Testis (tissue), 3 donors: ENCODE measurements around the gene GIPC1. TPM values are rescaled to one million over a fixed set of nuclear protein-coding genes. Genes with fewer than 3 reads are reported as not detected.
A peak's percentile ranks its signal among the peaks of the same experiment; 100 is the strongest.

Experiments
- DNase-seq: peaks from one replicate; pipeline ENCODE4 v3.0.0-alpha.2; 2019
- H3K27ac ChIP-seq, 2 donors: fragments of 200-600 bp; sonication (generic); one replicate each; pipeline ENCODE4 v1.5.1; 2019
- H3K27me3 ChIP-seq: fragments of 200-600 bp; sonication (generic); one replicate; pipeline ENCODE4 v1.5.1; 2019
- H3K36me3 ChIP-seq: fragments of 200-600 bp; sonication (generic); one replicate; pipeline ENCODE4 v1.5.1; 2017; ENCODE audit warnings: low read depth; ENCODE audit errors: missing control alignments
- H3K4me1 ChIP-seq: fragments of 200-600 bp; sonication (generic); one replicate; pipeline ENCODE4 v1.5.1; 2019
- H3K4me3 ChIP-seq, 2 donors: fragments of 200-600 bp; sonication (generic); one replicate each; pipeline ENCODE4 v1.5.1; 2017 to 2019
- H3K9me3 ChIP-seq: fragments of 200-600 bp; sonication (generic); one replicate; pipeline ENCODE4 v1.5.1; 2017
- POLR2A ChIP-seq: fragments of 450-650 bp; IDR thresholded peaks from one replicate; pipeline ENCODE4 v1.6.1; 2017; ENCODE audit warnings: antibody characterized with exemption, mild to moderate bottlenecking, moderate library complexity
- WGBS, 2 donors: methylation state at CpG; one replicate each; pipeline ENCODE4 v1.1.5; 2018; 5-methylcytosine and 5-hydroxymethylcytosine counted together
- intact Hi-C: fragments of 100-400 bp; cut with DNase I; formaldehyde crosslinking; loops from one replicate; pipeline ENCODE4 v1.15.1; 2023; ENCODE audit warnings: low total_unique reads
- polyA plus RNA-seq: library from polyadenylated mRNA; stranded (reverse); fragments of 350-450 nt; fragmentation: Illumina TruSeq; extraction: RNeasy Lipid Tissue Mini Kit (QIAGEN cat#74804); gene quantifications from one replicate; pipeline ENCODE4 v1.2.3, GENCODE V29; 2014; ENCODE audit warnings: low read depth, low replicate concordance; ENCODE audit not compliant: insufficient read depth
- total RNA-seq, 2 donors: library from RNA; depleted of rRNA; stranded (reverse); fragments of >200 nt; gene quantifications; one replicate each; pipeline ENCODE4 v1.2.3, GENCODE V29; 2016
- TF ChIP-seq, protein P1 (sequence below), 3 experiments: fragments of 450-650 bp in 2 of 3; fragments of 200-600 bp in 1 of 3; sonication (generic) in 1 of 3; IDR thresholded peaks; one replicate each; pipeline ENCODE4 v1.5.1; 2016 to 2019; ENCODE audit warnings: antibody characterized with exemption in 3 of 3, mild to moderate bottlenecking in 2 of 3, moderate library complexity in 1 of 3

GIPC1 gene
- total and polyA plus RNA-seq, 3 donors from 2014 or later, result 47.8 to 57.5 (median 55.0) TPM

- H3K4me1 ChIP-seq, result peaks cover 44% of the 10 kb centered on the region
- H3K36me3 ChIP-seq, result no peaks in the 10 kb centered on the region
- H3K27ac ChIP-seq, result peak overlapping the region in 1 of 2 donors; percentile 100
- 45 to 60% methylated on average over 8 of the region's 8 CpGs for WGBS, 2 donors
- H3K27me3 ChIP-seq, result no peaks in the 10 kb centered on the region
- no peak for TF ChIP-seq POLR2A
- TF ChIP-seq, protein P1, sequence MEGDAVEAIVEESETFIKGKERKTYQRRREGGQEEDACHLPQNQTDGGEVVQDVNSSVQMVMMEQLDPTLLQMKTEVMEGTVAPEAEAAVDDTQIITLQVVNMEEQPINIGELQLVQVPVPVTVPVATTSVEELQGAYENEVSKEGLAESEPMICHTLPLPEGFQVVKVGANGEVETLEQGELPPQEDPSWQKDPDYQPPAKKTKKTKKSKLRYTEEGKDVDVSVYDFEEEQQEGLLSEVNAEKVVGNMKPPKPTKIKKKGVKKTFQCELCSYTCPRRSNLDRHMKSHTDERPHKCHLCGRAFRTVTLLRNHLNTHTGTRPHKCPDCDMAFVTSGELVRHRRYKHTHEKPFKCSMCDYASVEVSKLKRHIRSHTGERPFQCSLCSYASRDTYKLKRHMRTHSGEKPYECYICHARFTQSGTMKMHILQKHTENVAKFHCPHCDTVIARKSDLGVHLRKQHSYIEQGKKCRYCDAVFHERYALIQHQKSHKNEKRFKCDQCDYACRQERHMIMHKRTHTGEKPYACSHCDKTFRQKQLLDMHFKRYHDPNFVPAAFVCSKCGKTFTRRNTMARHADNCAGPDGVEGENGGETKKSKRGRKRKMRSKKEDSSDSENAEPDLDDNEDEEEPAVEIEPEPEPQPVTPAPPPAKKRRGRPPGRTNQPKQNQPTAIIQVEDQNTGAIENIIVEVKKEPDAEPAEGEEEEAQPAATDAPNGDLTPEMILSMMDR (IDR thresholded peaks at IDR 0.05), result no peak
- no peak for DNase-seq
- intact Hi-C loops, result no loop called here
- H3K4me3 ChIP-seq, result no peak overlapping the region
- no peaks in the 10 kb centered on the region for H3K9me3 ChIP-seq
These were observed 19.6 kb upstream of the GIPC1 start for GRCh38 chr19:14515501-14516047.

DNA sequence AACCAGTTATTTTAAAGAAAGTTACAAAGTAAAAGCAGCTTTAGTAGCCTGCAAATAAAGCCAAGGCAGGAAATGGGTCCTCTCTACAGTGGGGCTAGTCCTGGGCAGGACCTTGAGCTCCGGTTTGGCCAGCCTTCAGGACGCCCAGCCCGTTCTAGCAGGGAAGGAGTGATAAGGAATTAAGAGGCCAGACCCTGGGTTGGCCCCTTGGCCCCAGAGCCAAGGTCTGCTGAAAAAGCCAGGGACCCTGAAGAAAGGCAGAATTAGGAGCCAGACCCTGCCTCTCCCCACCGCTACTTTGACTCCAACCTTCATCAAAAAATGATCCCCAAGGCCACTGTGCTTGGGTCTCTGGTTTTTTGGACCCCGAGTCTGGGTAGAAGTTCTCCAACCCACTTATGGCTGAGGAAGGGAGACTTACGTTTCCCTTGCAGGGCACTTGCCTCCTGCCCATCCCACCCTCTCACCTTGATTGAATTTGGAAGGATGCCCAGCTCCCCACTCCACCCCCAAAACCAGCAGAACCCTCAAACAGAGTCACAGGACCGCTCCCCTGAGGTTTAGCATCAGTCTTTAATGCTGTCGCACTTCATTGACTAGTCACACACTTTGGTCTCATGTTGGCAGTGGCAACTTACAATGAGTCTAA lies 18.4 kb upstream of the GIPC1 start:
- 52 to 61% methylated on average over 8 of the region's 8 CpGs for WGBS, 2 donors
- no peak overlapping the region for H3K4me3 ChIP-seq
- H3K27me3 ChIP-seq, result no peaks in the 10 kb centered on the region
- H3K9me3 ChIP-seq, result no peaks in the 10 kb centered on the region
- H3K36me3 ChIP-seq, result no peaks in the 10 kb centered on the region
- TF ChIP-seq, protein P1 (IDR thresholded peaks at IDR 0.05), result no peak
- TF ChIP-seq POLR2A, result no peak
- H3K4me1 ChIP-seq, result peaks cover 34% of the 10 kb centered on the region
- intact Hi-C loops, result no loop called here
- H3K27ac ChIP-seq, result peak overlapping the region in 1 of 2 donors; percentile 35
- no peak for DNase-seq

DNA sequence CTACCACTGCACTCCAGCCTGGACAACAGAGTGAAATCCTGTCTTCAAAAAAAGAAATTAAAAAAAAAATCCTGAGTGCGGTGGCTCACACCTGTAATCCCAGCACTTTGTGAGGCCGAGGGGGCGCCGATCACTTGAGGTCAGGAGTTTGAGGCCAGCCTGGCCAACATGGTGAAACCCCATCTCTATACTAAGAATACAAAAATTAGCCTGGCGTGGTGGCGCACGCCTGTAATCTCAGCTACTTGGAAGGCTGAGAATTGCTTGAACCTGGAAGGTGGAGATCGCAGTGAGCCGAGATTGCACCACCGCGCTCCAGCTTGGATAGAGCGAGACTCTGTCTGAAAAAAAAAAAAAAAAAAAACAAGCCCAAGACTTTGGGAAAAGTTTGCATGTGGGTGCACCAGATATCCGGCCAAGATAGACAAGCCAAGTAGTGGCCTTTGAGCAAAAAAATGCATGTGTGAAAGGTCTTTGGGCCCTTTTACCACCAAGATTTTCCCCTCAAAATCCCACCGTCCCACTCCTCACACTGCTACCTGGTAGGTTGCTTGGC lies 16.6 kb upstream of the GIPC1 start:
- Histone ChIP-seq H3K4me3 (no peak overlapping the region), H3K27me3 (no peaks in the 10 kb centered on the region), H3K27ac (no peak overlapping the region), H3K9me3 (no peaks in the 10 kb centered on the region), H3K4me1 (peaks cover 27% of the 10 kb centered on the region), H3K36me3 (no peaks in the 10 kb centered on the region)
- no peak for TF ChIP-seq POLR2A
- TF ChIP-seq, protein P1 (IDR thresholded peaks at IDR 0.05), result no peak
- intact Hi-C loops, result no loop called here
- WGBS, 2 donors, result 91 to 97% methylated on average over 14 of the region's 14 CpGs
- no peak for DNase-seq

DNA sequence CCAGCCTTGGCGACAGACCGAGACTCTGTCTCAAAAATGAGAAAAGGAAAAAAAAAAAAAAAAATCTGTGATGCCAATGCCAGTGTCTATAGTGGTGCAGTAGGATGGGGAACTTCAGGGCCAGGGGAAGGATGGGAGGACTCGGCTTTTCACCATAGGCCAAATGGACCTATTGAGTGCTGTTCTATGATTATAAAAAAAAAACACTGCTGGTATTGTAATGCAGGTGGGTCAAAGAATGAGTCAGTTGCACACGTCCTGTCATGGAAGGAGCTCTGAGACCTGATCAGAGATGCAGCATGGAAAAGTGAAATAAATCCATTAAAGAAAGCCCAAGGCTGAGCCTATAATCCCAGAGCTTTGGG lies 15.3 kb upstream of the GIPC1 start:
- H3K4me3 ChIP-seq, result no peak overlapping the region
- no peaks in the 10 kb centered on the region for H3K36me3 ChIP-seq
- no peak for DNase-seq
- WGBS, 2 donors, result 83 to 86% methylated on average over 4 of the region's 4 CpGs
- TF ChIP-seq POLR2A, result no peak
- H3K27me3 ChIP-seq, result no peaks in the 10 kb centered on the region
- peak overlapping the region in 1 of 2 donors; percentile 70 for H3K27ac ChIP-seq
- H3K4me1 ChIP-seq, result peaks cover 19% of the 10 kb centered on the region
- no peaks in the 10 kb centered on the region for H3K9me3 ChIP-seq
- intact Hi-C loops, result no loop called here

- Histone ChIP-seq H3K4me1 (peaks cover 13% of the 10 kb centered on the region), H3K4me3 (no peak overlapping the region), H3K9me3 (no peaks in the 10 kb centered on the region), H3K27ac (peak overlapping the region in 1 of 2 donors; percentile 70), H3K36me3 (no peaks in the 10 kb centered on the region), H3K27me3 (no peaks in the 10 kb centered on the region)
- DNase-seq, result no peak
- intact Hi-C loops, result no loop called here
- WGBS, 2 donors, result 47 to 54% methylated on average over 21 to 22 of the region's 22 CpGs
- no peak for TF ChIP-seq POLR2A
- TF ChIP-seq, protein P1 (IDR thresholded peaks at IDR 0.05), result no peak
These were observed 14.6 kb upstream of the GIPC1 start for GRCh38 chr19:14510311-14511228.
